ENCODE results near the gene LMF2. TPM values are rescaled to one million over a fixed set of nuclear protein-coding genes. Genes with fewer than 3 reads are reported as not detected.

The LMF2 gene
- total and polyA plus RNA-seq, 2 of the 8 experiments (the other 6 are each of a cell fraction or from before 2014, with no cell fraction given) = 34.3 to 62.9 TPM

- no peak for FAIRE-seq
- Histone ChIP-seq H3K56ac (replicated peaks; ENCODE audit: insufficient read length, low read depth, low read length) (no peak overlapping the region), H4K91ac (replicated peaks; ENCODE audit: insufficient read length, low read length) (peak overlapping the region; percentile 81), H3K14ac (ENCODE audit: insufficient read length) (no peak overlapping the region), H3K23me2 (ENCODE audit: low read depth, low read length) (peaks cover 25% of the 10 kb centered on the region; the same call in 1 of the 2 replicates), H3K9ac (replicated peaks in 1 of 4; ENCODE audit: extremely low read depth in 1 of 4, low read depth in 3 of 4, low read length in 3 of 4) (peak overlapping the region in 3 of 4 experiments; percentile 66 to 76 (median 68); a peak in 5 of 7 replicates), H2BK5ac (ENCODE audit: low read depth, low read length) (peak overlapping the region; percentile 85), H3K4me1 (replicated peaks in 1 of 4; ENCODE audit: control insufficient read depth in 3 of 4, insufficient read depth in 4 of 4, low read length in 3 of 4) (peaks cover 0 to 21% (median 12%) of the 10 kb centered on the region in 4 experiments; a peak in 5 of 7 replicates), H2BK120ac (replicated peaks; ENCODE audit: low read depth, low read length) (no peak overlapping the region), H3K4me3 (ENCODE audit: extremely low read depth in 1 of 4, insufficient read depth in 2 of 4, low read depth in 3 of 4, low read length in 4 of 4) (peak overlapping the region; percentile 63 to 78 (median 67)), H4K8ac (ENCODE audit: extremely low read depth, insufficient read depth, low read length) (peak overlapping the region; percentile 80), H2AK5ac (ENCODE audit: low read depth, low read length) (peak overlapping the region; percentile 55; the same call in 1 of the 2 replicates), H2BK20ac (ENCODE audit: low read length) (no peak overlapping the region), H2BK12ac (ENCODE audit: low read depth, low read length) (no peak overlapping the region), H3K27me3 (replicated peaks in 1 of 4; ENCODE audit: control insufficient read depth in 3 of 4, extremely low read depth in 1 of 4, insufficient read depth in 3 of 4, low read length in 3 of 4) (peaks cover 30 to 47% (median 40%) of the 10 kb centered on the region in 4 experiments), H3K79me1 (ENCODE audit: low read depth, low read length) (no peaks in the 10 kb centered on the region), H3K4ac (replicated peaks; ENCODE audit: insufficient read length, low read depth, low read length) (peak overlapping the region; percentile 91), H3K4me2 (ENCODE audit: insufficient read depth in 1 of 2, low read depth in 2 of 2, low read length in 2 of 2) (peak overlapping the region; percentile 70 to 88), H3K23ac (ENCODE audit: insufficient read length) (no peak overlapping the region), H3K79me2 (ENCODE audit: control insufficient read depth in 1 of 2, insufficient read depth in 2 of 2, low read length in 2 of 2) (no peaks in the 10 kb centered on the region), H2BK15ac (ENCODE audit: low read length) (0 out of 2 replicates have a peak overlapping the region, but pooled peaks have one; percentile 72), H3K36me3 (ENCODE audit: control insufficient read depth in 2 of 4, insufficient read depth in 4 of 4, low read length in 3 of 4) (peaks cover 4 to 14% (median 11%) of the 10 kb centered on the region in 4 experiments; a peak in 6 of 8 replicates), H2AFZ (ENCODE audit: low read length) (no peak overlapping the region), H3K9me3 (ENCODE audit: insufficient read depth in 2 of 2, low read depth in 1 of 2, low read length in 1 of 2) (no peaks in the 10 kb centered on the region), H4K20me1 (replicated peaks in 1 of 2; ENCODE audit: control insufficient read depth in 1 of 2, insufficient read depth in 2 of 2, low read length in 2 of 2) (peaks cover 5 to 25% of the 10 kb centered on the region in 2 experiments), H4K5ac (ENCODE audit: insufficient read length, low read depth, low read length) (peak overlapping the region; percentile 70), H3K18ac (ENCODE audit: extremely low read depth, low read length) (0 out of 2 replicates have a peak overlapping the region, but pooled peaks have one; percentile 60), H3K27ac (ENCODE audit: low read depth, low read length) (no peak overlapping the region; the same call in 1 of the 2 replicates)
- POLR2A ChIA-PET (ENCODE audit: partially characterized antibody) = interaction anchor here (0.6 to 3.0 kb wide), 14 partner anchors 12 to 86 kb away, joined by 3 to 32 read pairs (median 4); partner anchors contain the start of genes LMF2, NCAPH2 and SYCE3
- WGBS, 2 experiments (ENCODE audit: extremely low coverage in 1 of 2, insufficient coverage in 1 of 2, insufficient read length in 1 of 2, insufficient replicate concordance in 2 of 2, low coverage in 1 of 2, low lambda C conversion rate in 2 of 2, missing lambda C conversion rate in 1 of 2) = 7% methylated on average over 26 of the region's 77 CpGs; no CpG with 5 or more reads in 1 of the 2 experiments
- CTCF ChIA-PET (ENCODE audit: partially characterized antibody) = interaction anchor here (0.7 to 3.4 kb wide), 27 partner anchors 8 to 278 kb away, joined by 3 to 36 read pairs (median 4); partner anchors contain the start of genes DENND6B, LMF2, NCAPH2 and SYCE3
- DNase-seq (ENCODE audit: low read depth in 1 of 2, low spot score in 2 of 2) = peak in 1 of 2 experiments; percentile 85
- no peak for TF ChIP-seq ATF3 (IDR thresholded peaks at IDR 0.05; ENCODE audit: insufficient read depth, low read depth, low read length)
- TF ChIP-seq CHD1 (IDR thresholded peaks at IDR 0.05; ENCODE audit: low read depth, low read length) = no peak
- no peak for TF ChIP-seq E2F6 (IDR thresholded peaks at IDR 0.05)
- peak; percentile 7 for TF ChIP-seq ASH2L (IDR thresholded peaks at IDR 0.05; ENCODE audit: low read length)
- TF ChIP-seq HDAC2 (IDR thresholded peaks at IDR 0.05; ENCODE audit: borderline replicate concordance in 1 of 2, low read depth in 2 of 2, low read length in 2 of 2) = peak; percentile 35 to 66; a peak in 1 of 4 replicates
- TF ChIP-seq CTCF (IDR thresholded peaks at IDR 0.05; ENCODE audit: control extremely low read depth in 1 of 3, insufficient read depth in 1 of 3, low read depth in 1 of 3, low read length in 3 of 3) = peak; percentile 18 to 50 (median 27); a peak in 3 of 4 replicates
Measured at GRCh38 chr22:50526108-50526833, 18.8 kb upstream of the LMF2 start.

Measured in H1 (cell line).